ENCODE data around the gene TCF4.

TCF4 gene

DNA sequence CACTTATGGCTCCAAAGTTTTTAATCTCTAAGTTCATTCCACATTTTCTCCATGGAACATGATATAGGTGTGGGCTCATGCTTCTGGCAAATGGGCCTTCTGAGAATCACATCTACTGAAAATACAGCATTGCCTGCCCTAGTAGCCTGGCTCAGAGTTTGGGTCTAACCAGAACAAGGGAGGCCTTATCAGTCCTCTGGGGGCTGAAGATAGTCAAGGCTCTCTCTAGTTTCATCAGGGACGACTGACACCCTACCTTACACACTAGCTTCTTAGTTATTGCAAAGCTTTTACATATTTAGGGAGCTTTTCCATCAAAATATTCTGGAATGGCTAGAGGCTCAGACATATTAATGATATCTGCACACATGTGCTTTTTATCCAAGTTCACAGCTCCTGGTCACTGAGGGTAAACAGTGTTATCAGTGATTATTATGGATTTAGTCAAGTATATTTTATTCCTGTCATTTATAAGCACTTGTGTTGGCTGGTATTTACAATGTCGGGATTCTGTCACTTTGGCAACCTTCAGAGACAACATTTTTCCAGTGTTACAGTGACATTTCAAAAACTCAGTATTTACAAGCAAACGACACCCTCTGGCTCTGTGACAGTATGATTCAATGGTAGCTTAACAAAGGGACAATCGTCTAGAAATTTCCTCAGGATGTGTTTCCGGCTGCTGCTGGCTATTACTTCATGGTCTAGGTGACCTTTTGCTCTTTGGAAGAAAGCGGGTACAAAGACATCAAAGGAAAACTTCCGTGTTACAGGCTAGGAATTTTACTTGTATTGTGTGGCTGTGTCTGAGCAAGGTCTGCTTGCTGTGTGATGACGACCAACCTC lies 200.6 kb downstream of the TCF4 start:
- peaks cover 5% of the 10 kb centered on the region; the same call in 1 of the 2 replicates for H3K4me1 ChIP-seq (ENCODE audit: control insufficient read depth, insufficient read depth, low read length)
- H3K36me3 ChIP-seq (ENCODE audit: control insufficient read depth in 2 of 2, insufficient read depth in 1 of 2, low read length in 2 of 2): no peaks in the 10 kb centered on the region
- H3K4me3 ChIP-seq (ENCODE audit: low read depth, low read length): no peak overlapping the region
- ChIA-PET POLR2A (interaction anchor here (0.8 kb wide), 1 partner anchor 200 kb away, joined by 4 read pairs; no protein-coding TSS in a partner anchor), CTCF (interaction anchor here (0.6 to 2.0 kb wide), 4 partner anchors 28 to 153 kb away, joined by 3 to 7 read pairs (median 4); no protein-coding TSS in a partner anchor)
- no peaks in the 10 kb centered on the region for H3K9me3 ChIP-seq (ENCODE audit: control insufficient read depth, insufficient read depth, low read depth, low read length)
- TF ChIP-seq ZNF558 (tag by site-specific recombination; IDR thresholded peaks at IDR 0.05) (no peak), ZNF544 (tag by site-specific recombination; IDR thresholded peaks at IDR 0.05) (no peak), KLF7 (tag by site-specific recombination; IDR thresholded peaks at IDR 0.05; ENCODE audit: borderline replicate concordance) (no peak), ZNF426 (tag by site-specific recombination; IDR thresholded peaks at IDR 0.05) (no peak)
- TF ChIP-seq, protein P1, sequence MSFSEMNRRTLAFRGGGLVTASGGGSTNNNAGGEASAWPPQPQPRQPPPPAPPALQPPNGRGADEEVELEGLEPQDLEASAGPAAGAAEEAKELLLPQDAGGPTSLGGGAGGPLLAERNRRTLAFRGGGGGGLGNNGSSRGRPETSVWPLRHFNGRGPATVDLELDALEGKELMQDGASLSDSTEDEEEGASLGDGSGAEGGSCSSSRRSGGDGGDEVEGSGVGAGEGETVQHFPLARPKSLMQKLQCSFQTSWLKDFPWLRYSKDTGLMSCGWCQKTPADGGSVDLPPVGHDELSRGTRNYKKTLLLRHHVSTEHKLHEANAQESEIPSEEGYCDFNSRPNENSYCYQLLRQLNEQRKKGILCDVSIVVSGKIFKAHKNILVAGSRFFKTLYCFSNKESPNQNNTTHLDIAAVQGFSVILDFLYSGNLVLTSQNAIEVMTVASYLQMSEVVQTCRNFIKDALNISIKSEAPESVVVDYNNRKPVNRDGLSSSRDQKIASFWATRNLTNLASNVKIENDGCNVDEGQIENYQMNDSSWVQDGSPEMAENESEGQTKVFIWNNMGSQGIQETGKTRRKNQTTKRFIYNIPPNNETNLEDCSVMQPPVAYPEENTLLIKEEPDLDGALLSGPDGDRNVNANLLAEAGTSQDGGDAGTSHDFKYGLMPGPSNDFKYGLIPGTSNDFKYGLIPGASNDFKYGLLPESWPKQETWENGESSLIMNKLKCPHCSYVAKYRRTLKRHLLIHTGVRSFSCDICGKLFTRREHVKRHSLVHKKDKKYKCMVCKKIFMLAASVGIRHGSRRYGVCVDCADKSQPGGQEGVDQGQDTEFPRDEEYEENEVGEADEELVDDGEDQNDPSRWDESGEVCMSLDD (tag by site-specific recombination; IDR thresholded peaks at IDR 0.05): no peak
- TF ChIP-seq, protein P2, sequence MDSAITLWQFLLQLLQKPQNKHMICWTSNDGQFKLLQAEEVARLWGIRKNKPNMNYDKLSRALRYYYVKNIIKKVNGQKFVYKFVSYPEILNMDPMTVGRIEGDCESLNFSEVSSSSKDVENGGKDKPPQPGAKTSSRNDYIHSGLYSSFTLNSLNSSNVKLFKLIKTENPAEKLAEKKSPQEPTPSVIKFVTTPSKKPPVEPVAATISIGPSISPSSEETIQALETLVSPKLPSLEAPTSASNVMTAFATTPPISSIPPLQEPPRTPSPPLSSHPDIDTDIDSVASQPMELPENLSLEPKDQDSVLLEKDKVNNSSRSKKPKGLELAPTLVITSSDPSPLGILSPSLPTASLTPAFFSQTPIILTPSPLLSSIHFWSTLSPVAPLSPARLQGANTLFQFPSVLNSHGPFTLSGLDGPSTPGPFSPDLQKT (IDR thresholded peaks at IDR 0.05; ENCODE audit: borderline replicate concordance, low read depth, low read length): no peak
- TF ChIP-seq, protein P3, sequence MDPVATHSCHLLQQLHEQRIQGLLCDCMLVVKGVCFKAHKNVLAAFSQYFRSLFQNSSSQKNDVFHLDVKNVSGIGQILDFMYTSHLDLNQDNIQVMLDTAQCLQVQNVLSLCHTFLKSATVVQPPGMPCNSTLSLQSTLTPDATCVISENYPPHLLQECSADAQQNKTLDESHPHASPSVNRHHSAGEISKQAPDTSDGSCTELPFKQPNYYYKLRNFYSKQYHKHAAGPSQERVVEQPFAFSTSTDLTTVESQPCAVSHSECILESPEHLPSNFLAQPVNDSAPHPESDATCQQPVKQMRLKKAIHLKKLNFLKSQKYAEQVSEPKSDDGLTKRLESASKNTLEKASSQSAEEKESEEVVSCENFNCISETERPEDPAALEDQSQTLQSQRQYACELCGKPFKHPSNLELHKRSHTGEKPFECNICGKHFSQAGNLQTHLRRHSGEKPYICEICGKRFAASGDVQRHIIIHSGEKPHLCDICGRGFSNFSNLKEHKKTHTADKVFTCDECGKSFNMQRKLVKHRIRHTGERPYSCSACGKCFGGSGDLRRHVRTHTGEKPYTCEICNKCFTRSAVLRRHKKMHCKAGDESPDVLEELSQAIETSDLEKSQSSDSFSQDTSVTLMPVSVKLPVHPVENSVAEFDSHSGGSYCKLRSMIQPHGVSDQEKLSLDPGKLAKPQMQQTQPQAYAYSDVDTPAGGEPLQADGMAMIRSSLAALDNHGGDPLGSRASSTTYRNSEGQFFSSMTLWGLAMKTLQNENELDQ (tag by site-specific recombination; IDR thresholded peaks at IDR 0.05; ENCODE audit: low read depth): no peak
- TF ChIP-seq, protein P4, sequence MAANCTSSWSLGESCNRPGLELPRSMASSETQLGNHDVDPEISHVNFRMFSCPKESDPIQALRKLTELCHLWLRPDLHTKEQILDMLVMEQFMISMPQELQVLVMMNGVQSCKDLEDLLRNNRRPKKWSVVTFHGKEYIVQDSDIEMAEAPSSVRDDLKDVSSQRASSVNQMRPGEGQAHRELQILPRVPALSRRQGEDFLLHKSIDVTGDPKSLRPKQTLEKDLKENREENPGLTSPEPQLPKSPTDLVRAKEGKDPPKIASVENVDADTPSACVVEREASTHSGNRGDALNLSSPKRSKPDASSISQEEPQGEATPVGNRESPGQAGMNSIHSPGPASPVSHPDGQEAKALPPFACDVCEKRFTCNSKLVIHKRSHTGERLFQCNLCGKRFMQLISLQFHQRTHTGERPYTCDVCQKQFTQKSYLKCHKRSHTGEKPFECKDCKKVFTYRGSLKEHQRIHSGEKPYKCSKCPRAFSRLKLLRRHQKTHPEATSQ (tag by site-specific recombination; IDR thresholded peaks at IDR 0.05): no peak
- TF ChIP-seq, protein P5, sequence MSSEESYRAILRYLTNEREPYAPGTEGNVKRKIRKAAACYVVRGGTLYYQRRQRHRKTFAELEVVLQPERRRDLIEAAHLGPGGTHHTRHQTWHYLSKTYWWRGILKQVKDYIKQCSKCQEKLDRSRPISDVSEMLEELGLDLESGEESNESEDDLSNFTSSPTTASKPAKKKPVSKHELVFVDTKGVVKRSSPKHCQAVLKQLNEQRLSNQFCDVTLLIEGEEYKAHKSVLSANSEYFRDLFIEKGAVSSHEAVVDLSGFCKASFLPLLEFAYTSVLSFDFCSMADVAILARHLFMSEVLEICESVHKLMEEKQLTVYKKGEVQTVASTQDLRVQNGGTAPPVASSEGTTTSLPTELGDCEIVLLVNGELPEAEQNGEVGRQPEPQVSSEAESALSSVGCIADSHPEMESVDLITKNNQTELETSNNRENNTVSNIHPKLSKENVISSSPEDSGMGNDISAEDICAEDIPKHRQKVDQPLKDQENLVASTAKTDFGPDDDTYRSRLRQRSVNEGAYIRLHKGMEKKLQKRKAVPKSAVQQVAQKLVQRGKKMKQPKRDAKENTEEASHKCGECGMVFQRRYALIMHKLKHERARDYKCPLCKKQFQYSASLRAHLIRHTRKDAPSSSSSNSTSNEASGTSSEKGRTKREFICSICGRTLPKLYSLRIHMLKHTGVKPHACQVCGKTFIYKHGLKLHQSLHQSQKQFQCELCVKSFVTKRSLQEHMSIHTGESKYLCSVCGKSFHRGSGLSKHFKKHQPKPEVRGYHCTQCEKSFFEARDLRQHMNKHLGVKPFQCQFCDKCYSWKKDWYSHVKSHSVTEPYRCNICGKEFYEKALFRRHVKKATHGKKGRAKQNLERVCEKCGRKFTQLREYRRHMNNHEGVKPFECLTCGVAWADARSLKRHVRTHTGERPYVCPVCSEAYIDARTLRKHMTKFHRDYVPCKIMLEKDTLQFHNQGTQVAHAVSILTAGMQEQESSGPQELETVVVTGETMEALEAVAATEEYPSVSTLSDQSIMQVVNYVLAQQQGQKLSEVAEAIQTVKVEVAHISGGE (tag by site-specific recombination; conservative IDR thresholded peaks at IDR 0.05; ENCODE audit: low read depth): no peak
- H3K27ac ChIP-seq (ENCODE audit: extremely low read depth, low read depth, low read length): no peak overlapping the region

DNA sequence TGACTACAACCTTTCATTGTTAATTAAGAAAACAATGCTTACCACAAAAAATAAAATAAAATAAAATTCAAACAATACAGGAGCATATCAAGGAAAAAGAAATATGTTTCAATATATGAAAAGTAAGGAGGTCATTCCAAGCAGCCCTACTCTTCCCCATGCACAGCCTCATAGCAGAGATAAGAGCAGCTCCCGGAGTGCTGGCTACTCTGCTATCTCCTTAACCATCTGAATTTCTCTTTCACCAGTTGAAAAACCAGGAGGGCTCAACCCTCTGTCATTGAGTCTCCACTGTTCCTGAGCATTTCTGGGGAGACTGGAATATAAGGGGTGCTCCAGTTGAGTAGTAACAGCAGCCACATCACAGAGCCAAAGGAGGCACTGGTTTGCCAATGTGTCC lies 201.4 kb downstream of the TCF4 start:
- Histone ChIP-seq H3K36me3 (ENCODE audit: control insufficient read depth in 2 of 2, insufficient read depth in 1 of 2, low read length in 2 of 2) (no peaks in the 10 kb centered on the region), H3K9me3 (ENCODE audit: control insufficient read depth, insufficient read depth, low read depth, low read length) (no peaks in the 10 kb centered on the region), H3K4me1 (ENCODE audit: control insufficient read depth, insufficient read depth, low read length) (peaks cover 5% of the 10 kb centered on the region; the same call in 1 of the 2 replicates), H3K27ac (ENCODE audit: extremely low read depth, low read depth, low read length) (no peak overlapping the region), H3K4me3 (ENCODE audit: low read depth, low read length) (no peak overlapping the region)
- ChIA-PET CTCF (interaction anchor here (0.9 kb wide), 1 partner anchor 152 kb away, joined by 5 read pairs; no protein-coding TSS in a partner anchor), POLR2A (no interaction called here)
- TF ChIP-seq SP7 (tag by site-specific recombination; IDR thresholded peaks at IDR 0.05) (no peak), ZNF248 (tag by site-specific recombination; IDR thresholded peaks at IDR 0.05) (no peak), ZFP37 (tag by site-specific recombination; IDR thresholded peaks at IDR 0.05) (no peak), HOXD13 (CRISPR knock-in tag; IDR thresholded peaks at IDR 0.05; ENCODE audit: borderline replicate concordance) (no peak), ZNF433 (tag by site-specific recombination; IDR thresholded peaks at IDR 0.05; ENCODE audit: low read depth) (no peak)
- TF ChIP-seq, protein P6, sequence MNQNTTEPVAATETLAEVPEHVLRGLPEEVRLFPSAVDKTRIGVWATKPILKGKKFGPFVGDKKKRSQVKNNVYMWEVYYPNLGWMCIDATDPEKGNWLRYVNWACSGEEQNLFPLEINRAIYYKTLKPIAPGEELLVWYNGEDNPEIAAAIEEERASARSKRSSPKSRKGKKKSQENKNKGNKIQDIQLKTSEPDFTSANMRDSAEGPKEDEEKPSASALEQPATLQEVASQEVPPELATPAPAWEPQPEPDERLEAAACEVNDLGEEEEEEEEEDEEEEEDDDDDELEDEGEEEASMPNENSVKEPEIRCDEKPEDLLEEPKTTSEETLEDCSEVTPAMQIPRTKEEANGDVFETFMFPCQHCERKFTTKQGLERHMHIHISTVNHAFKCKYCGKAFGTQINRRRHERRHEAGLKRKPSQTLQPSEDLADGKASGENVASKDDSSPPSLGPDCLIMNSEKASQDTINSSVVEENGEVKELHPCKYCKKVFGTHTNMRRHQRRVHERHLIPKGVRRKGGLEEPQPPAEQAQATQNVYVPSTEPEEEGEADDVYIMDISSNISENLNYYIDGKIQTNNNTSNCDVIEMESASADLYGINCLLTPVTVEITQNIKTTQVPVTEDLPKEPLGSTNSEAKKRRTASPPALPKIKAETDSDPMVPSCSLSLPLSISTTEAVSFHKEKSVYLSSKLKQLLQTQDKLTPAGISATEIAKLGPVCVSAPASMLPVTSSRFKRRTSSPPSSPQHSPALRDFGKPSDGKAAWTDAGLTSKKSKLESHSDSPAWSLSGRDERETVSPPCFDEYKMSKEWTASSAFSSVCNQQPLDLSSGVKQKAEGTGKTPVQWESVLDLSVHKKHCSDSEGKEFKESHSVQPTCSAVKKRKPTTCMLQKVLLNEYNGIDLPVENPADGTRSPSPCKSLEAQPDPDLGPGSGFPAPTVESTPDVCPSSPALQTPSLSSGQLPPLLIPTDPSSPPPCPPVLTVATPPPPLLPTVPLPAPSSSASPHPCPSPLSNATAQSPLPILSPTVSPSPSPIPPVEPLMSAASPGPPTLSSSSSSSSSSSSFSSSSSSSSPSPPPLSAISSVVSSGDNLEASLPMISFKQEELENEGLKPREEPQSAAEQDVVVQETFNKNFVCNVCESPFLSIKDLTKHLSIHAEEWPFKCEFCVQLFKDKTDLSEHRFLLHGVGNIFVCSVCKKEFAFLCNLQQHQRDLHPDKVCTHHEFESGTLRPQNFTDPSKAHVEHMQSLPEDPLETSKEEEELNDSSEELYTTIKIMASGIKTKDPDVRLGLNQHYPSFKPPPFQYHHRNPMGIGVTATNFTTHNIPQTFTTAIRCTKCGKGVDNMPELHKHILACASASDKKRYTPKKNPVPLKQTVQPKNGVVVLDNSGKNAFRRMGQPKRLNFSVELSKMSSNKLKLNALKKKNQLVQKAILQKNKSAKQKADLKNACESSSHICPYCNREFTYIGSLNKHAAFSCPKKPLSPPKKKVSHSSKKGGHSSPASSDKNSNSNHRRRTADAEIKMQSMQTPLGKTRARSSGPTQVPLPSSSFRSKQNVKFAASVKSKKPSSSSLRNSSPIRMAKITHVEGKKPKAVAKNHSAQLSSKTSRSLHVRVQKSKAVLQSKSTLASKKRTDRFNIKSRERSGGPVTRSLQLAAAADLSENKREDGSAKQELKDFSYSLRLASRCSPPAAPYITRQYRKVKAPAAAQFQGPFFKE (tag by site-specific recombination; IDR thresholded peaks at IDR 0.05; ENCODE audit: borderline replicate concordance): no peak
